ENCODE results near the gene DSCAML1.

GRCh38 chr11:117745346-117745745 is 51.7 kb downstream of the DSCAML1 start:
- no peak for TF ChIP-seq CREB1 (CRISPR knock-in tag; IDR thresholded peaks at IDR 0.05)
- TF ChIP-seq AFF4 (CRISPR knock-in tag; IDR thresholded peaks at IDR 0.05; ENCODE audit: borderline replicate concordance) = no peak
- no peak for TF ChIP-seq MAX (CRISPR knock-in tag; IDR thresholded peaks at IDR 0.05)
- TF ChIP-seq CTCF (IDR thresholded peaks at IDR 0.05) = no peak
- no peak for TF ChIP-seq FOXJ3 (CRISPR knock-in tag; IDR thresholded peaks at IDR 0.05; ENCODE audit: borderline replicate concordance)
- no peak for TF ChIP-seq USF2 (CRISPR knock-in tag; IDR thresholded peaks at IDR 0.05)
- TF ChIP-seq NR3C1 (CRISPR knock-in tag; conservative IDR thresholded peaks at IDR 0.05; ENCODE audit: low read depth) = no peak
- TF ChIP-seq NR2C2 (CRISPR knock-in tag; IDR thresholded peaks at IDR 0.05) = no peak
- TF ChIP-seq ZNF416 (CRISPR knock-in tag; IDR thresholded peaks at IDR 0.05) = no peak
- TF ChIP-seq CBFB (CRISPR knock-in tag; IDR thresholded peaks at IDR 0.05; ENCODE audit: low read depth) = no peak
- no peak for TF ChIP-seq KAT7 (CRISPR knock-in tag; IDR thresholded peaks at IDR 0.05; ENCODE audit: borderline replicate concordance)
- no peak for TF ChIP-seq ATF2 (CRISPR knock-in tag; IDR thresholded peaks at IDR 0.05; ENCODE audit: borderline replicate concordance, low read depth)
- TF ChIP-seq ZNF263 (CRISPR knock-in tag; IDR thresholded peaks at IDR 0.05; ENCODE audit: low read depth) = no peak
- TF ChIP-seq GTF2I (CRISPR knock-in tag; conservative IDR thresholded peaks at IDR 0.05) = no peak
